ENCODE results near the gene BCDIN3D. TPM values are rescaled to one million over a fixed set of nuclear protein-coding genes. Genes with fewer than 3 reads are reported as not detected.

BCDIN3D gene
- total RNA-seq, 1 donor from 2014 or later = 3.8 TPM

GRCh38 chr12:49806321-49806813, 36.5 kb downstream of the BCDIN3D start:
- Mint-ChIP-seq H3K4me1 (peaks cover 51% of the 10 kb centered on the region), H3K36me3 (peaks cover 15% of the 10 kb centered on the region), H3K27ac (peak overlapping the region; percentile 50), H3K27me3 (ENCODE audit: insufficient read depth, low read depth) (peaks cover 10% of the 10 kb centered on the region), H3K9me3 (no peaks in the 10 kb centered on the region), H3K4me3 (no peak overlapping the region)
- Histone ChIP-seq H3K9ac (no peak overlapping the region), H3K27me3 (no peaks in the 10 kb centered on the region), H3K4me3 (no peak overlapping the region), H3F3A (ENCODE audit: low read depth) (peaks cover 40% of the 10 kb centered on the region), H3K4me2 (peak overlapping the region; percentile 29), H3K4me1 (peaks cover 46% of the 10 kb centered on the region), H3K27ac (no peak overlapping the region), H3K79me2 (ENCODE audit: low read depth) (peaks cover 21% of the 10 kb centered on the region), H3K9me3 (ENCODE audit: low read depth) (no peaks in the 10 kb centered on the region), H4K20me1 (ENCODE audit: low read depth) (no peaks in the 10 kb centered on the region), H2AFZ (replicated peaks) (no peak overlapping the region), H3K36me3 (no peaks in the 10 kb centered on the region)
- DNase-seq (ENCODE audit: low spot score) = no peak
- TF ChIP-seq, protein P1, sequence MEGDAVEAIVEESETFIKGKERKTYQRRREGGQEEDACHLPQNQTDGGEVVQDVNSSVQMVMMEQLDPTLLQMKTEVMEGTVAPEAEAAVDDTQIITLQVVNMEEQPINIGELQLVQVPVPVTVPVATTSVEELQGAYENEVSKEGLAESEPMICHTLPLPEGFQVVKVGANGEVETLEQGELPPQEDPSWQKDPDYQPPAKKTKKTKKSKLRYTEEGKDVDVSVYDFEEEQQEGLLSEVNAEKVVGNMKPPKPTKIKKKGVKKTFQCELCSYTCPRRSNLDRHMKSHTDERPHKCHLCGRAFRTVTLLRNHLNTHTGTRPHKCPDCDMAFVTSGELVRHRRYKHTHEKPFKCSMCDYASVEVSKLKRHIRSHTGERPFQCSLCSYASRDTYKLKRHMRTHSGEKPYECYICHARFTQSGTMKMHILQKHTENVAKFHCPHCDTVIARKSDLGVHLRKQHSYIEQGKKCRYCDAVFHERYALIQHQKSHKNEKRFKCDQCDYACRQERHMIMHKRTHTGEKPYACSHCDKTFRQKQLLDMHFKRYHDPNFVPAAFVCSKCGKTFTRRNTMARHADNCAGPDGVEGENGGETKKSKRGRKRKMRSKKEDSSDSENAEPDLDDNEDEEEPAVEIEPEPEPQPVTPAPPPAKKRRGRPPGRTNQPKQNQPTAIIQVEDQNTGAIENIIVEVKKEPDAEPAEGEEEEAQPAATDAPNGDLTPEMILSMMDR (IDR thresholded peaks at IDR 0.05) = no peak
- TF ChIP-seq EZH2 (IDR thresholded peaks at IDR 0.05) (no peak), EZH2phosphoT487 (IDR thresholded peaks at IDR 0.05) (no peak)

DNA sequence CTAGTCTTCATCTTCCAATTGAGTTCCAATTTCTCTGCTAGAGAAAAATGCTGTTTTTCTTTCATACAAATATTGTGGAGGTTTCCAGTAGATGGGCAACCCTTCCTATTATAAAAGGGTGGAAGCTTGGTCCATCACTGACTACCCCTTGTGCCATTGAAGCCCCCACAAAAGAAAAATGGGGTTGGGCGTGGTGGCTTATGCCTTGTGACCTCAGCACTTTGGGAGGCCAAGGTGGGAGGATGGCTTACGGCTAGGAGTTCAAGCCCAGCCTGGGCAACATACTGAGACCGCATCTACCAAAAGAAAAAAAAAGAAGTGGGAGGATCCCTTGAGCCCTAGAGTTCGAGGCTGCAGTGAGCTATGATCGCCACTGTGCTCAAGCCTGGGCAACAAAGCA, 37.5 kb downstream of the BCDIN3D start:
- Histone ChIP-seq H2AFZ (replicated peaks) (no peak overlapping the region), H4K20me1 (ENCODE audit: low read depth) (no peaks in the 10 kb centered on the region), H3K36me3 (no peaks in the 10 kb centered on the region), H3K4me2 (no peak overlapping the region), H3K27me3 (no peaks in the 10 kb centered on the region), H3K9ac (no peak overlapping the region), H3K4me3 (no peak overlapping the region), H3F3A (ENCODE audit: low read depth) (peaks cover 30% of the 10 kb centered on the region), H3K9me3 (ENCODE audit: low read depth) (no peaks in the 10 kb centered on the region), H3K4me1 (peaks cover 37% of the 10 kb centered on the region), H3K79me2 (ENCODE audit: low read depth) (peaks cover 20% of the 10 kb centered on the region), H3K27ac (no peak overlapping the region)
- Mint-ChIP-seq H3K27ac (no peak overlapping the region), H3K36me3 (peaks cover 19% of the 10 kb centered on the region), H3K4me3 (no peak overlapping the region), H3K27me3 (ENCODE audit: insufficient read depth, low read depth) (peaks cover 10% of the 10 kb centered on the region), H3K9me3 (no peaks in the 10 kb centered on the region), H3K4me1 (peaks cover 43% of the 10 kb centered on the region)
- DNase-seq (ENCODE audit: low spot score) = no peak
- TF ChIP-seq EZH2phosphoT487 (IDR thresholded peaks at IDR 0.05) = no peak
- no peak for TF ChIP-seq EZH2 (IDR thresholded peaks at IDR 0.05)
- TF ChIP-seq, protein P1 (IDR thresholded peaks at IDR 0.05) = no peak

DNA sequence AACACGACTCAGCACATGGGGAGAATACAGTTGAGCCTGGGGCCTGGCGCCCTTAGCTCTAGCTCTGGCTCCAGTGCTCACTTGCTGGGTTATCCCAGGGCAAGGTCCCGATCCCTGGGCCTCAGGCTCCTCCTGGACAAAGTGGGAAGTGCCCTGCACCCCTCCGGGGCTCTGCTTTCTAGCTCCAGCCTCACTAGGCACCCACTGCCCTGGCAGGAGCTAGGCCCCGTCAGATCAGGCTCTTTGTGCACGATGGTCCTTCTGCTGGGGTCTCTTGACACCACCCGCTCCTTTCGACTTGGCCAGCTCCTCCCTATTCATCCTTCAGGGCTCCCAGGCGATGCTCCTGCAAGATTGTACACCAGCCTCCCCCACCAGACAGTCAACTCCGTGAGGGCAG, 38.1 kb downstream of the BCDIN3D start:
- H3K4me1 Mint-ChIP-seq = peaks cover 38% of the 10 kb centered on the region
- Histone ChIP-seq H3K9ac (no peak overlapping the region), H3K9me3 (ENCODE audit: low read depth) (no peaks in the 10 kb centered on the region), H3K4me2 (no peak overlapping the region), H3K27ac (no peak overlapping the region), H3K27me3 (no peaks in the 10 kb centered on the region), H3K79me2 (ENCODE audit: low read depth) (peaks cover 20% of the 10 kb centered on the region), H3K4me1 (peaks cover 31% of the 10 kb centered on the region), H3F3A (ENCODE audit: low read depth) (peaks cover 24% of the 10 kb centered on the region), H4K20me1 (ENCODE audit: low read depth) (no peaks in the 10 kb centered on the region), H2AFZ (replicated peaks) (no peak overlapping the region), H3K36me3 (no peaks in the 10 kb centered on the region), H3K4me3 (no peak overlapping the region)
- peaks cover 22% of the 10 kb centered on the region for H3K36me3 Mint-ChIP-seq
- H3K27ac Mint-ChIP-seq = peak overlapping the region; percentile 42
- TF ChIP-seq, protein P1 (IDR thresholded peaks at IDR 0.05) = no peak
- no peak for TF ChIP-seq EZH2 (IDR thresholded peaks at IDR 0.05)
- TF ChIP-seq EZH2phosphoT487 (IDR thresholded peaks at IDR 0.05) = no peak
- no peak overlapping the region for H3K4me3 Mint-ChIP-seq
- H3K27me3 Mint-ChIP-seq (ENCODE audit: insufficient read depth, low read depth) = peaks cover 10% of the 10 kb centered on the region
- H3K9me3 Mint-ChIP-seq = no peaks in the 10 kb centered on the region
- no peak for DNase-seq (ENCODE audit: low spot score)
